MCF 10A (cell line): ENCODE measurements around the gene MAP2K4. TPM values are rescaled to one million over a fixed set of nuclear protein-coding genes. Genes with fewer than 3 reads are reported as not detected.
A peak's percentile ranks its signal among the peaks of the same experiment; 100 is the strongest.

Experiments used
- BruUV-seq: library from RNA; stranded (reverse); fragments of 400-500 nt; replicated peaks from 2 replicates; lab custom pipeline; 2021; lab: Mats Ljungman, UMichigan
- CTCF ChIA-PET: fragments of 300-600 bp; sonication (Branson Sonifier 250); formaldehyde crosslinking; extraction: SDS; loops from one replicate; lab custom pipeline; 2021; ENCODE audit warnings: antibody characterized with exemption, inconsistent platforms; lab: Yijun Ruan, JAX
- POLR2A ChIA-PET: fragments of 300-600, 350-650 bp; sonication (Branson Sonifier 250); formaldehyde crosslinking; extraction: SDS; loops from one replicate; lab custom pipeline; 2020; ENCODE audit warnings: antibody characterized with exemption, inconsistent platforms; lab: Yijun Ruan, JAX
- DNase-seq: peaks from one replicate; pipeline ENCODE4 v3.0.0-alpha.2; 2018; ENCODE audit not compliant: unreplicated experiment
- H3K27ac Mint-ChIP-seq: one replicate; pipeline ENCODE4 v1.8.0; 2022; ENCODE audit warnings: mild to moderate bottlenecking, low read depth, mixed read lengths; ENCODE audit not compliant: unreplicated experiment
- H3K27me3 Mint-ChIP-seq: one replicate; pipeline ENCODE4 v1.8.0; 2022; ENCODE audit warnings: mixed read lengths; ENCODE audit not compliant: insufficient read depth, unreplicated experiment
- H3K36me3 Mint-ChIP-seq: one replicate; pipeline ENCODE4 v1.8.0; 2022; ENCODE audit warnings: mild to moderate bottlenecking, moderate library complexity, mixed read lengths; ENCODE audit not compliant: insufficient read depth, unreplicated experiment
- H3K4me1 Mint-ChIP-seq: one replicate; pipeline ENCODE4 v1.8.0; 2022; ENCODE audit warnings: mixed read lengths; ENCODE audit not compliant: insufficient read depth, unreplicated experiment
- H3K4me3 Mint-ChIP-seq: one replicate; pipeline ENCODE4 v1.8.0; 2022; ENCODE audit warnings: mild to moderate bottlenecking, moderate library complexity, mixed read lengths; ENCODE audit not compliant: unreplicated experiment
- H3K9me3 Mint-ChIP-seq: one replicate; pipeline ENCODE4 v1.8.0; 2022; ENCODE audit warnings: mixed read lengths; ENCODE audit not compliant: unreplicated experiment
- CTCF ChIP-seq: fragments of 200-600 bp; IDR thresholded peaks from one replicate; pipeline ENCODE4 v1.8.0; 2022; ENCODE audit warnings: antibody characterized with exemption, mild to moderate bottlenecking; ENCODE audit not compliant: unreplicated experiment
- intact Hi-C: fragments of 100-400 bp; cut with micrococcal nuclease; formaldehyde crosslinking; loops from 2 replicates; pipeline ENCODE4 v1.14.1; 2022
- total RNA-seq: library from RNA; stranded (reverse); gene quantifications from 2 replicates; pipeline ENCODE4 v1.2.3, GENCODE V29; 2022

Gene MAP2K4
- total RNA-seq, 1 experiment from 2014 or later = 29.2 TPM

- Mint-ChIP-seq H3K4me3 (no peak overlapping the region), H3K36me3 (no peaks in the 10 kb centered on the region), H3K27me3 (no peaks in the 10 kb centered on the region), H3K9me3 (no peaks in the 10 kb centered on the region), H3K27ac (no peak overlapping the region), H3K4me1 (peaks cover 36% of the 10 kb centered on the region)
- intact Hi-C loops = no loop called here
- CTCF ChIA-PET = no interaction called here
- no peak for TF ChIP-seq CTCF
- POLR2A ChIA-PET = interaction anchor here (0.7 to 9.3 kb wide), 3 partner anchors 13 to 40 kb away, joined by 3 to 115 read pairs (median 60); partner anchors contain the start of genes MAP2K4 and ZNF18
- no TSS peak for BruUV-seq
- DNase-seq = no peak
Measured at GRCh38 chr17:12037970-12038369, 17.3 kb downstream of the MAP2K4 start.

- ChIA-PET CTCF (interaction anchor here (1.8 kb wide), 1 partner anchor 13 kb away, joined by 8 read pairs; no protein-coding TSS in a partner anchor), POLR2A (interaction anchor here (0.7 to 9.3 kb wide), 7 partner anchors 8 to 43 kb away, joined by 3 to 115 read pairs (median 7); partner anchors contain the start of genes MAP2K4 and ZNF18)
- no peaks in the 10 kb centered on the region for H3K9me3 Mint-ChIP-seq
- BruUV-seq = no TSS peak
- peak; percentile 48 for DNase-seq
- no peak overlapping the region for H3K4me3 Mint-ChIP-seq
- peaks cover 36% of the 10 kb centered on the region for H3K4me1 Mint-ChIP-seq
- TF ChIP-seq CTCF = no peak
- peak overlapping the region; percentile 87 for H3K27ac Mint-ChIP-seq
- H3K36me3 Mint-ChIP-seq = no peaks in the 10 kb centered on the region
- H3K27me3 Mint-ChIP-seq = no peaks in the 10 kb centered on the region
- intact Hi-C loops = no loop called here
Measured at GRCh38 chr17:12040478-12040877, 19.8 kb downstream of the MAP2K4 start.

GRCh38 chr17:12041312-12041711 lies 20.6 kb downstream of the MAP2K4 start:
- peak overlapping the region; percentile 87 for H3K27ac Mint-ChIP-seq
- H3K36me3 Mint-ChIP-seq = no peaks in the 10 kb centered on the region
- POLR2A ChIA-PET = interaction anchor here (0.7 to 9.3 kb wide), 6 partner anchors 8 to 130 kb away, joined by 3 to 115 read pairs (median 7); partner anchors contain the start of genes MAP2K4 and ZNF18
- no peaks in the 10 kb centered on the region for H3K27me3 Mint-ChIP-seq
- no peak for TF ChIP-seq CTCF
- intact Hi-C loops = no loop called here
- H3K4me1 Mint-ChIP-seq = peaks cover 43% of the 10 kb centered on the region
- no TSS peak for BruUV-seq
- no peaks in the 10 kb centered on the region for H3K9me3 Mint-ChIP-seq
- H3K4me3 Mint-ChIP-seq = peak overlapping the region; percentile 55
- DNase-seq = peak; percentile 74
- CTCF ChIA-PET = no interaction called here

- BruUV-seq = no TSS peak
Measured at GRCh38 chr17:12043702-12044101, 23.0 kb downstream of the MAP2K4 start.

More at GRCh38 chr17:12043702-12044101, 23.0 kb downstream of the MAP2K4 start:
- ChIA-PET POLR2A (interaction anchor here (0.6 to 1.5 kb wide), 3 partner anchors 13 to 23 kb away, joined by 3 to 6 read pairs (median 4); partner anchors contain the start of gene MAP2K4), CTCF (interaction anchor here (0.7 kb wide), 1 partner anchor 701 kb away, joined by 3 read pairs; no protein-coding TSS in a partner anchor)
- DNase-seq = no peak
- Mint-ChIP-seq H3K4me3 (no peak overlapping the region), H3K36me3 (no peaks in the 10 kb centered on the region), H3K27me3 (no peaks in the 10 kb centered on the region), H3K4me1 (peaks cover 56% of the 10 kb centered on the region), H3K27ac (no peak overlapping the region), H3K9me3 (no peaks in the 10 kb centered on the region)
- TF ChIP-seq CTCF = no peak
- intact Hi-C loops = no loop called here
